IMR-90 (cell line): ENCODE measurements around the gene SPDYE16. TPM values are rescaled to one million over a fixed set of nuclear protein-coding genes. Genes with fewer than 3 reads are reported as not detected.
A peak's percentile ranks its signal among the peaks of the same experiment; 100 is the strongest.
"Not testable (repeated sequence)": the region's sequence is repeated elsewhere in the genome, so short reads cannot be mapped to it uniquely, and the experiment has no call there.

Source experiments
- ATAC-seq: fragments of 200-7000 bp; cut with Tn5 transposase; 2 replicates; pipeline ENCODE4 v1.9.1; 2020; ENCODE audit warnings: low read depth, mild to moderate bottlenecking, moderate library complexity
- BruUV-seq: library from RNA; stranded (reverse); fragments of 400-500 nt; replicated peaks from 2 replicates; lab custom pipeline; 2021; lab: Mats Ljungman, UMichigan
- CTCF ChIA-PET: fragments of 300-600 bp; formaldehyde crosslinking; extraction: SDS; loops from one replicate; lab custom pipeline; 2021; ENCODE audit warnings: antibody characterized with exemption; lab: Yijun Ruan, JAX
- POLR2A ChIA-PET: fragments of 300-600 bp; sonication (Branson Sonifier 250); formaldehyde crosslinking; loops from one replicate; lab custom pipeline; 2022; ENCODE audit warnings: antibody characterized with exemption; ENCODE audit not compliant: unreplicated experiment; lab: Charles Lee
- DNase-seq: peaks from one replicate; pipeline ENCODE4 v3.0.0; 2013
- H2AFZ ChIP-seq: replicated peaks from 2 replicates; pipeline ENCODE3; 2013; ENCODE audit warnings: low read length, mild to moderate bottlenecking; ENCODE audit not compliant: poor library complexity
- H2AK5ac ChIP-seq: 2 replicates; pipeline ENCODE4 v1.6.1; 2013; ENCODE audit warnings: low read depth, low read length, inconsistent platforms
- H2AK9ac ChIP-seq: replicated peaks from 2 replicates; pipeline ENCODE3; 2013; ENCODE audit warnings: mild to moderate bottlenecking, low read depth, low read length, moderate library complexity; ENCODE audit not compliant: poor library complexity
- H2BK120ac ChIP-seq: 2 replicates; pipeline ENCODE4 v1.6.1; 2013; ENCODE audit warnings: low read depth, low read length, inconsistent platforms
- H2BK15ac ChIP-seq: 3 replicates; pipeline ENCODE4 v1.6.1; 2013; ENCODE audit warnings: low read depth, low read length, inconsistent platforms
- H2BK20ac ChIP-seq: 2 replicates; pipeline ENCODE4 v1.6.1; 2013; ENCODE audit warnings: low read depth, mild to moderate bottlenecking, inconsistent platforms, low read length, moderate library complexity
- H2BK5ac ChIP-seq: 2 replicates; pipeline ENCODE4 v1.6.1; 2013; ENCODE audit warnings: mild to moderate bottlenecking, low read depth, low read length, inconsistent platforms; ENCODE audit not compliant: poor library complexity, severe bottlenecking
- H3K14ac ChIP-seq: replicated peaks from 2 replicates; pipeline ENCODE4 v1.6.1; 2013; ENCODE audit warnings: low read depth, low read length, inconsistent platforms
- H3K18ac ChIP-seq: 2 replicates; pipeline ENCODE4 v1.6.1; 2013; ENCODE audit warnings: low read depth, low read length, control low read depth
- H3K23ac ChIP-seq: 2 replicates; pipeline ENCODE4 v1.6.1; 2013; ENCODE audit warnings: low read depth, low read length, inconsistent platforms
- H3K27ac ChIP-seq: 2 replicates; pipeline ENCODE4 v1.5.1; 2013; ENCODE audit warnings: mild to moderate bottlenecking, control low read depth, low read length; ENCODE audit not compliant: insufficient read depth
- H3K27me3 ChIP-seq: 2 replicates; pipeline ENCODE4 v1.6.1; 2013; ENCODE audit warnings: low read length; ENCODE audit not compliant: control insufficient read depth, insufficient read depth
- H3K36me3 ChIP-seq: 2 replicates; pipeline ENCODE4 v1.6.1; 2013; ENCODE audit warnings: low read length, mixed read lengths; ENCODE audit not compliant: control insufficient read depth, insufficient read depth
- H3K4ac ChIP-seq: 2 replicates; pipeline ENCODE4 v1.6.1; 2013; ENCODE audit warnings: low read depth, low read length, inconsistent platforms
- H3K4me1 ChIP-seq: 2 replicates; pipeline ENCODE4 v1.6.1; 2013; ENCODE audit warnings: low read length, mixed read lengths; ENCODE audit not compliant: control insufficient read depth, insufficient read depth
- H3K4me2 ChIP-seq: 2 replicates; pipeline ENCODE4 v1.6.1; 2013; ENCODE audit warnings: low read depth, mild to moderate bottlenecking, control low read depth, low read length, moderate library complexity
- H3K4me3 ChIP-seq: 2 replicates; pipeline ENCODE4 v1.5.1; 2013; ENCODE audit warnings: low read depth, mild to moderate bottlenecking, control low read depth, low read length, moderate library complexity; ENCODE audit not compliant: insufficient read depth
- H3K56ac ChIP-seq: 2 replicates; pipeline ENCODE4 v1.6.1; 2013; ENCODE audit warnings: low read length, inconsistent platforms; ENCODE audit not compliant: insufficient read depth; ENCODE audit errors: extremely low read depth
- H3K79me1 ChIP-seq, 2 experiments: 2 replicates each; pipeline ENCODE4 v1.6.1; 2013; ENCODE audit warnings: low read length in 2 of 2, inconsistent platforms in 1 of 2, low read depth in 1 of 2
- H3K9ac ChIP-seq: 2 replicates; pipeline ENCODE4 v1.6.1; 2013; ENCODE audit warnings: low read depth, low read length, control low read depth
- H3K9me1 ChIP-seq: 2 replicates; pipeline ENCODE4 v1.6.1; 2013; ENCODE audit warnings: low read length, inconsistent platforms; ENCODE audit not compliant: insufficient read depth
- H3K9me3 ChIP-seq: 2 replicates; pipeline ENCODE4 v1.6.1; 2013; ENCODE audit warnings: low read length; ENCODE audit not compliant: control insufficient read depth, insufficient read depth
- H4K20me1 ChIP-seq: 2 replicates; pipeline ENCODE4 v1.6.1; 2013; ENCODE audit warnings: low read length, inconsistent platforms; ENCODE audit not compliant: insufficient read depth
- H4K5ac ChIP-seq: 2 replicates; pipeline ENCODE4 v1.6.1; 2013; ENCODE audit warnings: mild to moderate bottlenecking, low read depth, low read length, control low read depth
- H4K8ac ChIP-seq, 2 experiments: 2 replicates each; pipeline ENCODE4 v1.6.1; 2013; ENCODE audit warnings: low read depth in 2 of 2, low read length in 2 of 2, control low read depth in 1 of 2, inconsistent platforms in 1 of 2
- H4K91ac ChIP-seq: 2 replicates; pipeline ENCODE4 v1.6.1; 2013; ENCODE audit warnings: low read depth, low read length, inconsistent platforms; ENCODE audit not compliant: insufficient read depth
- BHLHE40 ChIP-seq: fragments of 150-350 bp; IDR thresholded peaks from 2 replicates; pipeline ENCODE4 v1.6.1; 2016; ENCODE audit warnings: mild to moderate bottlenecking, low read depth, low read length
- CEBPB ChIP-seq: IDR thresholded peaks from 2 replicates; pipeline ENCODE4 v1.6.1; 2012; ENCODE audit warnings: low read depth, low read length, improper control_type of control experiment
- FOS ChIP-seq: fragments of 150-350 bp; IDR thresholded peaks from 2 replicates; pipeline ENCODE4 v1.6.1; 2016; ENCODE audit warnings: low read depth, low read length
- MAZ ChIP-seq: IDR thresholded peaks from 2 replicates; pipeline ENCODE4 v1.6.1; 2012; ENCODE audit warnings: low read depth, mild to moderate bottlenecking, low read length, improper control_type of control experiment, moderate library complexity, borderline replicate concordance
- SMC3 ChIP-seq: fragments of 150-350 bp; IDR thresholded peaks from 2 replicates; pipeline ENCODE4 v1.6.1; 2016; ENCODE audit warnings: low read depth, mild to moderate bottlenecking, antibody characterized with exemption, low read length, moderate library complexity
- WGBS, 2 experiments: methylation state at CpG; one replicate each; pipeline versions ENCODE4 v1.1.5 to v1.1.7; 2013; ENCODE audit warnings: missing lambda C conversion rate in 2 of 2; ENCODE audit not compliant: insufficient read length in 1 of 2; ENCODE audit errors: extremely low coverage in 2 of 2; 5-methylcytosine and 5-hydroxymethylcytosine counted together
- dilution Hi-C: fragments of 300-500 bp; cut with HindIII; formaldehyde crosslinking; loops from one replicate; pipeline ENCODE4 v1.14.3; 2018; ENCODE audit warnings: low sequenced_read_pairs; ENCODE audit not compliant: unreplicated experiment
- in situ Hi-C: fragments of 300-500 bp; cut with MboI; formaldehyde crosslinking; loops from 3 replicates; pipeline ENCODE4 v1.14.3; 2019; ENCODE audit warnings: low sequenced_read_pairs, inconsistent platforms, mixed read lengths
- intact Hi-C: fragments of 100-400 bp; cut with micrococcal nuclease; formaldehyde crosslinking; loops from 2 replicates; pipeline ENCODE4 v1.10.0; 2022
- polyA plus RNA-seq, 3 experiments: library from polyadenylated mRNA; depleted of rRNA; stranded (reverse); fragments of >200 nt; gene quantifications; 2 replicates each; pipeline ENCODE4 v1.2.3, GENCODE V29; 2012; ENCODE audit warnings: low replicate concordance in 1 of 3
- total RNA-seq: library from RNA; depleted of rRNA; stranded (reverse); fragments of >200 nt; gene quantifications from 2 replicates; pipeline ENCODE4 v1.2.3, GENCODE V29; 2012
- TF ChIP-seq, protein P1 (sequence below): fragments of 150-350 bp; IDR thresholded peaks from 2 replicates; pipeline ENCODE4 v1.6.1; 2017; ENCODE audit warnings: mild to moderate bottlenecking, antibody characterized with exemption, low read length, low read depth

Gene SPDYE16
- total and polyA plus RNA-seq, 2 of the 4 experiments (the other 2 are of a cell fraction), result not detected

DNA sequence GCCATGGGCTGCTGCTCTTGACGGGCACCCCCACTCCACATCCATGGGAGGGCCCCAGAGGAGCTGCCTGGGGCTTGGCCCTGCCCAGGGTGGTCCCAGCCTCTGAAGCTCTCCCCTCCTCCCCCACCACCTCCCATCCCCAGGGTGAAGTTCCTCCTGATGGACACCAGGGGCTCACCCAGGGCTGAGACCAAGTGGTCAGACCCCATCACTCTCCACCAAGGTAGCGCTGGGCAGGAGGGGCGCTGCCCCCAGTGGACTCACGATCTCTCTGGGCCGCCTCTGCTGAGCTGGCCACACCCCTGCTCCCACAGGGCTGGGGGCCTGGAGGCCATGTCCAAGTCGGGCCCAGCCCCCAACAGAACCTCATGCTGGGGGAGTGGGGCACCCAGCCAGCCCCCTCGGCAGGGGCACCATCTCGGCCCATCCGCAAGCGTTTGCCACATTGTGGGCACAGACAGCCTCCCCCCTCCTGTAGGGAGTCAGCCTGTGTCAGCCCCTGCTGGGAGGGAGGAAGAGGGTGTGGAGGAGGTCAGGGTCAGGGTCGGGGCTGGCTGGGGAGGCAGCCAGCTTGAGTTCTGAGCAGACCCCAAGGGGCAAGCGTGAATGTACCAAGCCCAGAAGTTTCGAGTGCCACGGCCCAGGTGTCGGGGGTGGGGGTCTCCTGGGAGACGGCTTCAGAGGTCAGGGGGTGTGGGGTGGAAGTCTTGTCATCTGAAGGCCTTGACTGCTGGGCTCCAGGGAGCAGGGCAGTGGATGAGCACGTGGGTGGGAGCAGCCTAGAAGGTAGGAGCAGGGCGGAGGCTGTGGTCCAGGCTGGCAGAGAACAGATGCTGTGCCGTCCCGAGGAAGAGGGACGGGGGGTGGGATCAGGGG lies 29.9 kb downstream of the SPDYE16 start (continued):
- TF ChIP-seq MAZ, result no peak
- TF ChIP-seq, protein P1, sequence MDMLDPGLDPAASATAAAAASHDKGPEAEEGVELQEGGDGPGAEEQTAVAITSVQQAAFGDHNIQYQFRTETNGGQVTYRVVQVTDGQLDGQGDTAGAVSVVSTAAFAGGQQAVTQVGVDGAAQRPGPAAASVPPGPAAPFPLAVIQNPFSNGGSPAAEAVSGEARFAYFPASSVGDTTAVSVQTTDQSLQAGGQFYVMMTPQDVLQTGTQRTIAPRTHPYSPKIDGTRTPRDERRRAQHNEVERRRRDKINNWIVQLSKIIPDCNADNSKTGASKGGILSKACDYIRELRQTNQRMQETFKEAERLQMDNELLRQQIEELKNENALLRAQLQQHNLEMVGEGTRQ, result no peak
- TF ChIP-seq CEBPB, result no peak
- TF ChIP-seq BHLHE40, result no peak
- no peak for TF ChIP-seq FOS
- 0 out of 2 replicates have a peak, but pooled peaks have one; percentile 4 for TF ChIP-seq SMC3

DNA sequence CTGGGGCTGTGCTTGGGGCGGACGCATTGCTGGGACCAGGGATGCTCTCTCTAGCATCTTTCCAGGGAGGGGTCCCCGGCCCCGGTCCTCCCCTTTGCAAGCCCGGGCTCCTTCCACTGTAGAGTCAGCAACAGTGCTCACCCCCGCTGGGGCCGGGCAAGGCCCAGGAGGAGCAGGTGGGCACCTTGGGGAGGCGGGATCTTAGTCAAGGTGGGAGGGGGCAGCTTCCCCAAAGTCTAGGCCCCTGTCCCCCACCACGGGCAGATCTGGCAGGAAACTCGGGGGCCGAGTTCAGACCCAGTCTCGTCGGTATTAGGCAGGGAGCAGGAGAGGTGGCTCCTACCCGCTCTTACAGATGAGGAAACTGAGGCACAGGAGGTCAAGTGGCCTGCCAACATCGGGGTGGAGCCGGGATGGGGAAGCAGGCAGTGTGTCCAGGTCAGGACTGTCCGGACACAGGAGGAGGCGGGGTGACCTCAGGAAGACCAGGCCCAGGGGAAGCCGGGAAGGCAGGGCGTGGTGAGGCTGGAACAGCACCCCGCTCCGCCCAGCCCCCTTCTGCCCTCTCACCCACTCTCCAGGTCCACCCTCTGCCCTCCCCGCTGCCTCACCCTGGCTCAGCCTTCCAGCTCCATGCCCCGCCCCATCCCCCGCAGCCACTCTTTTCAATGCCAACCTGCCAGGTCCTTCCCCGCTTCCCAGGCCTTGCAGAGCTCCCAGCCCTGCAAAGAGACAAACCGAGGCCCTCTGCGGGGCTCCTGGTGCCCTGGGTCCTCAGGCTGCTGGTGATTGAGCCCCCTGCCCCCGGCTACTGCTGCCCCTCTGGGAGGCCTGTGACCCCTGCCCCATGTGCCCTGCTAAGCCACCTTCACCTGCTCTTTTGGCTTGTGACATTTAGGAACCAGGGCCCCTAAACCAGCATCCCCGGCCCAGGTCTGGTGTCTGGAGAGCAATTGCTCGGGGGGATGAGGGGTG lies 30.9 kb downstream of the SPDYE16 start:
- H3K9me3 ChIP-seq, CTCF ChIA-PET, dilution Hi-C loops: not testable (repeated sequence)

More for the DNA sequence above, 30.9 kb downstream of the SPDYE16 start:
- H2AFZ ChIP-seq, H4K20me1 ChIP-seq, H2BK15ac ChIP-seq, H3K4ac ChIP-seq, H2AK5ac ChIP-seq, H3K9me1 ChIP-seq, H3K27ac ChIP-seq, H3K23ac ChIP-seq, H3K9ac ChIP-seq, H2BK120ac ChIP-seq, H3K4me2 ChIP-seq, H2BK20ac ChIP-seq, BruUV-seq, H4K5ac ChIP-seq, H3K4me1 ChIP-seq, H3K36me3 ChIP-seq, H2BK5ac ChIP-seq, H2AK9ac ChIP-seq, H3K18ac ChIP-seq, H3K79me1 ChIP-seq, DNase-seq, H4K91ac ChIP-seq, H4K8ac ChIP-seq, H3K4me3 ChIP-seq, POLR2A ChIA-PET, intact Hi-C loops, in situ Hi-C loops, ATAC-seq, H3K27me3 ChIP-seq, H3K56ac ChIP-seq, H3K14ac ChIP-seq: not testable (repeated sequence)
- no CpG with 5 or more reads among the region's 31 CpGs for WGBS, 2 experiments
